Left ventricle myocardium inferior (tissue), 1 donor: Measurements from ENCODE around the gene PPP1CA. TPM values are rescaled to one million over a fixed set of nuclear protein-coding genes. Genes with fewer than 3 reads are reported as not detected.

ENCODE experiments used
- DNase-seq: peaks from one replicate; pipeline ENCODE4 v3.0.0-alpha.2; 2020
- H3K27ac ChIP-seq: fragments of 200-600 bp; replicated peaks from 2 replicates; pipeline ENCODE4 v1.8.0; 2021
- H3K27me3 ChIP-seq: fragments of 200-600 bp; 2 replicates; pipeline ENCODE4 v1.8.0; 2021; ENCODE audit warnings: low read depth
- H3K36me3 ChIP-seq: fragments of 200-600 bp; 2 replicates; pipeline ENCODE4 v1.8.0; 2021
- H3K4me1 ChIP-seq: fragments of 200-600 bp; 2 replicates; pipeline ENCODE4 v1.8.0; 2021
- H3K4me3 ChIP-seq: fragments of 200-600 bp; 2 replicates; pipeline ENCODE4 v1.8.0; 2021; ENCODE audit warnings: mild to moderate bottlenecking, moderate library complexity
- H3K9me3 ChIP-seq: fragments of 200-600 bp; replicated peaks from 2 replicates; pipeline ENCODE4 v1.8.0; 2021
- intact Hi-C: fragments of 100-400 bp; cut with micrococcal nuclease; formaldehyde crosslinking; loops from one replicate; pipeline ENCODE4 v1.11.0; 2022
- total RNA-seq: library from RNA; stranded (reverse); fragmentation: NEBNext Ultra II Directional; extraction: Animal tissue kit (Norgen Biotek cat#: 25700); gene quantifications from one replicate; pipeline ENCODE4 v1.2.1, GENCODE V29; 2021
- TF ChIP-seq, protein P1 (sequence below): fragments of 200-600 bp; IDR thresholded peaks from 2 replicates; pipeline ENCODE4 v1.8.0; 2021; ENCODE audit warnings: antibody characterized with exemption, mild to moderate bottlenecking, borderline replicate concordance
- donor health status: DM: no; HTN: yes; CAD: no; lungs with severe emphysema.

PPP1CA gene
- total RNA-seq, 1 donor from 2014 or later, result 86.0 TPM

DNA sequence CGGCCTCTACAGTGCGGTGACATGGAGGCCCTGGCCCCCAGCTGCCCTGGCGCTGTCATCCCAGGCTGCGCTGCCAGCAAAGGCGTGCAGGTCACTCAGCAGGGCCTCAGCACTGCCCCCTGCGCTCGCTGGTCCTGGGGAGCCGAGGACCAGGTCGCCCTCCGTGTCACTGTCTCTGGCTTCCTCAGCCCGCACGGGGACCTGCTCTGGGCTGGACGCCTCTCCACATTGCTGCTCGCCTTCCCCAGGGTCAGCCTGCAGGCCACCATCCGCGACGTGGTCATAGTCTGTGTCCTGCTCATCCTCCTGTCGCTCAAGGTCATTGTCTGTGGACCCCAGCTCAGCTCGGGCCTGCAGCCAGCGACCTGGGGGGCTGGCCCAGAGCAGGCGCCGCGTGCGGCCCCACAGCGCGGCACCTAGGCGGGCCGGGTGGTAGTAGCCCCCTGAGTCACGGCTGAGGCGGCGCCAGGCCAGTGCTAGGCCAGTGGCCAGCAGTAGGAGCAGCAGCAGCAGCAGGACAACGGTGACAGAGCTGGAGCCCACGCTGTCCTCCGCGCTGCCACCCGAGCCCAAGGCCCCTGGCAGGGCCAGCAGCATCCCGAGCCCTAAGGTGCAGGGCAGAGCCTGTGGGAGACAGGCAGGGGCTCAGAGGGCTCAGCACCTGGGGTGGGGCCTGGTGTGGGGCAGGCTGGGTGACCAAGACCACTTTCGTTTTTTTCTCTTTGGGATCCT, 34.2 kb upstream of the PPP1CA start:
- Histone ChIP-seq H3K4me1 (peaks cover 38% of the 10 kb centered on the region), H3K4me3 (no peak overlapping the region), H3K36me3 (peaks cover 70% of the 10 kb centered on the region), H3K9me3 (no peaks in the 10 kb centered on the region), H3K27me3 (no peaks in the 10 kb centered on the region), H3K27ac (peak overlapping the region; percentile 40)
- TF ChIP-seq, protein P1, sequence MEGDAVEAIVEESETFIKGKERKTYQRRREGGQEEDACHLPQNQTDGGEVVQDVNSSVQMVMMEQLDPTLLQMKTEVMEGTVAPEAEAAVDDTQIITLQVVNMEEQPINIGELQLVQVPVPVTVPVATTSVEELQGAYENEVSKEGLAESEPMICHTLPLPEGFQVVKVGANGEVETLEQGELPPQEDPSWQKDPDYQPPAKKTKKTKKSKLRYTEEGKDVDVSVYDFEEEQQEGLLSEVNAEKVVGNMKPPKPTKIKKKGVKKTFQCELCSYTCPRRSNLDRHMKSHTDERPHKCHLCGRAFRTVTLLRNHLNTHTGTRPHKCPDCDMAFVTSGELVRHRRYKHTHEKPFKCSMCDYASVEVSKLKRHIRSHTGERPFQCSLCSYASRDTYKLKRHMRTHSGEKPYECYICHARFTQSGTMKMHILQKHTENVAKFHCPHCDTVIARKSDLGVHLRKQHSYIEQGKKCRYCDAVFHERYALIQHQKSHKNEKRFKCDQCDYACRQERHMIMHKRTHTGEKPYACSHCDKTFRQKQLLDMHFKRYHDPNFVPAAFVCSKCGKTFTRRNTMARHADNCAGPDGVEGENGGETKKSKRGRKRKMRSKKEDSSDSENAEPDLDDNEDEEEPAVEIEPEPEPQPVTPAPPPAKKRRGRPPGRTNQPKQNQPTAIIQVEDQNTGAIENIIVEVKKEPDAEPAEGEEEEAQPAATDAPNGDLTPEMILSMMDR, result no peak
- intact Hi-C loops, result no loop called here
- DNase-seq, result no peak

DNA sequence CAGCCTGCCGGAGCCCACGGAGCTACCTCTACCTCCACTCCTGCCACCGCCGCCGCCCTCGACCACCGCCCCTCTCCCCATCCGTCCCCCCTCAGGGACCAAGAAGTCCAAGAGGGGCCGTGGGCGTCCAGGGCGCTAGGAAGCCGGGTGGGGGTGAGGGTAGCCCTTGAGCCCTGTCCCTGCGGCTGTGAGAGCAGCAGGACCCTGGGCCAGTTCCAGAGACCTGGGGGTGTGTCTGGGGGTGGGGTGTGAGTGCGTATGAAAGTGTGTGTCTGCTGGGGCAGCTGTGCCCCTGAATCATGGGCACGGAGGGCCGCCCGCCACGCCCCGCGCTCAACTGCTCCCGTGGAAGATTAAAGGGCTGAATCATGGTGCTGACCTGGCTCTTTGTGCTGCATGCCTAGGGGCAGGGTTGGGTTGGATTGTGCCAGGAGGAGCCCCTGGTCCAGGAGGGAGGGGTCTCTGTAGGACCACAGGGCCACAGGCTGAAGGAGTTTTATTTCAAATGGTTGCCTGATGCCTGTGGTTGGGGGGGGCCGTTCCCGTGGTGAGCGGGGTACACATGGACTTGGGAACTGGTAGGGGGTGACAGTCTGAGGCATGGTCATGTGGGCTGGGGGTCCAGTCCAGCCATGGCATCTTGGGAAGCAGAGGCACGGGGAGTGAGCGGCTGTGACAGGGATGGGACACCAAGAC, 33.5 kb upstream of the PPP1CA start:
- intact Hi-C loops, result no loop called here
- H3K4me3 ChIP-seq, result no peak overlapping the region
- H3K27ac ChIP-seq, result no peak overlapping the region
- H3K4me1 ChIP-seq, result peaks cover 32% of the 10 kb centered on the region
- peaks cover 73% of the 10 kb centered on the region for H3K36me3 ChIP-seq
- H3K27me3 ChIP-seq, result no peaks in the 10 kb centered on the region
- H3K9me3 ChIP-seq, result no peaks in the 10 kb centered on the region
- DNase-seq, result no peak
- TF ChIP-seq, protein P1, result no peak

DNA sequence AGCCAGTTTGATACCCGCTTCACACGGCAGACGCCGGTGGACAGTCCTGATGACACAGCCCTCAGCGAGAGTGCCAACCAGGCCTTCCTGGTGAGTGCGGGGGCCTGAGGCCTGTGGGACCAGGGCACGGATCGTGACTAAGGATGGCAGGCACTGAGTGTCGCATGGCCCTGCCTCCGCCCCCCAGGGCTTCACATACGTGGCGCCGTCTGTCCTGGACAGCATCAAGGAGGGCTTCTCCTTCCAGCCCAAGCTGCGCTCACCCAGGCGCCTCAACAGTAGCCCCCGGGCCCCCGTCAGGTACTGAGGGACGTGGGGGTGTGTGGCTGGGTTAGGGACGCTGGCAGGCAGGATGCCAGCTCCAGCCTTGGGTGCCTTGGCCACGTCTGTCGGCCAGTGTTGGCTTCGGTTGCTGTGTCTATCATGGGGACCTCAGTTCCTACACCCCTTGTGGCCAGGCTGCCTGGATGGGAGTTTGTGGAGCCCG, 32.8 kb upstream of the PPP1CA start:
- peaks cover 32% of the 10 kb centered on the region for H3K4me1 ChIP-seq
- H3K9me3 ChIP-seq, result no peaks in the 10 kb centered on the region
- H3K27ac ChIP-seq, result no peak overlapping the region
- intact Hi-C loops, result no loop called here
- H3K27me3 ChIP-seq, result no peaks in the 10 kb centered on the region
- no peak overlapping the region for H3K4me3 ChIP-seq
- H3K36me3 ChIP-seq, result peaks cover 77% of the 10 kb centered on the region
- TF ChIP-seq, protein P1, result no peak
- DNase-seq, result no peak

DNA sequence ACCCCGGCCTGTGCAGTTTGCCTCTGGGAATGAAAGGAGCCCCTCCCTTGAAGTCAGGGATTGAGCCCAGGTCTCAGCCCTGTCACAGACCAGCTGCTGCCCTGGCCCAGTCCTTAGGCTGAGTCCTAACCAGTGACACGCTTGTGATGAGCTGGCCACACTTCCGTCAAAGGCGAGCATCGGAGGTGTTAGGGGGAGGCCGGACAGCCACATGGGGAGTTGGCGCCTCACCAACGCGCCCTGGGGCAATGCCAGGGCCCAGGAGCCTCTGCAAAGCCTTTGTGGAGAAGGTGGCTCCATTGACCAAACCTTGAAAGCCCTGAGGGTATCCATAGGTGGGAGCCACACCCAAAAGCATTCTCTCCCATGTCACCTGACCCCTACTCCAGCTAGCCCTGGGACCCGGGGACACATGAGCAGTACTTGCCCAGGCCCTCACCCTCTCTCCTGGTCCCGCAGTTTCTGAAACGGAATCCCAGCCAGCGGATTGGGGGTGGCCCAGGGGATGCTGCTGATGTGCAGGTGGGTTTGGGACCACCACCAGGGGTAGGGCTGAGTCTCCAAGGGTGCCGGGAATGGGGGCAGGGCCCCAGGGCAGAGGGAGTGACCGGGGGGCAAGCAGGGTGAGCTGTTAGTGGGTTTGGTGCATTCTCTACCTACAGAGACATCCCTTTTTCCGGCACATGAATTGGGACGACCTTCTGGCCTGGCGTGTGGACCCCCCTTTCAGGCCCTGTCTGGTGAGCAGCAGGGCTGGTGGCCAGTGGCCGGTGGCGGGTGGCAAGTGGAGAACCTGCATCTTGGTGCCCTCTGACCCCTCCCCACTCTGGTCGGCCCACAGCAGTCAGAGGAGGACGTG, 32.1 kb upstream of the PPP1CA start:
- intact Hi-C loops, result no loop called here
- no peak overlapping the region for H3K4me3 ChIP-seq
- peaks cover 34% of the 10 kb centered on the region for H3K4me1 ChIP-seq

More for the DNA sequence above, 32.1 kb upstream of the PPP1CA start:
- no peaks in the 10 kb centered on the region for H3K27me3 ChIP-seq
- no peaks in the 10 kb centered on the region for H3K9me3 ChIP-seq
- H3K36me3 ChIP-seq, result peaks cover 77% of the 10 kb centered on the region
- no peak for DNase-seq
- TF ChIP-seq, protein P1, result no peak
- no peak overlapping the region for H3K27ac ChIP-seq
